HL-60 (cell line): ENCODE results near the gene MRGPRX2.

Experiments
- DNase-seq, 2 experiments: peaks; one replicate each; pipeline ENCODE4 v3.0.0-alpha.2; 2010 to 2020; ENCODE audit warnings: low read depth in 1 of 2, low spot score in 1 of 2
- H3K27ac ChIP-seq: fragments of 250-450 bp; sonication (Bioruptor Pico); replicated peaks from 2 replicates; pipeline ENCODE4 v1.5.1; 2020; ENCODE audit warnings: mild to moderate bottlenecking, moderate library complexity
- H3K27me3 ChIP-seq: fragments of 250-450 bp; sonication (Bioruptor Pico); 2 replicates; pipeline ENCODE4 v1.5.1; 2021; ENCODE audit warnings: mild to moderate bottlenecking, moderate library complexity; ENCODE audit not compliant: insufficient read depth, poor library complexity, severe bottlenecking
- H3K4me3 ChIP-seq: replicated peaks from 2 replicates; pipeline ENCODE4 v1.5.1; 2011; ENCODE audit warnings: mild to moderate bottlenecking, control low read depth, low read length; ENCODE audit not compliant: insufficient read depth
- GABPA ChIP-seq: IDR thresholded peaks from 2 replicates; pipeline ENCODE4 v1.6.1; 2012; ENCODE audit warnings: low read depth
- POLR2AphosphoS5 ChIP-seq: IDR thresholded peaks from 2 replicates; pipeline ENCODE4 v1.6.1; 2012; ENCODE audit warnings: low read depth
- SPI1 ChIP-seq: IDR thresholded peaks from 2 replicates; pipeline ENCODE4 v1.6.1; 2012; ENCODE audit warnings: low read depth, mild to moderate bottlenecking, borderline replicate concordance
- TF ChIP-seq, protein P1 (sequence below): IDR thresholded peaks from one replicate; pipeline ENCODE4 v1.5.1; 2011; ENCODE audit warnings: low read length, control low read depth, inconsistent platforms; ENCODE audit not compliant: insufficient read depth
- TF ChIP-seq, protein P2 (sequence below): IDR thresholded peaks from 2 replicates; pipeline ENCODE4 v1.6.1; 2012; ENCODE audit warnings: low read depth; ENCODE audit not compliant: insufficient replicate concordance

MRGPRX2 gene

DNA sequence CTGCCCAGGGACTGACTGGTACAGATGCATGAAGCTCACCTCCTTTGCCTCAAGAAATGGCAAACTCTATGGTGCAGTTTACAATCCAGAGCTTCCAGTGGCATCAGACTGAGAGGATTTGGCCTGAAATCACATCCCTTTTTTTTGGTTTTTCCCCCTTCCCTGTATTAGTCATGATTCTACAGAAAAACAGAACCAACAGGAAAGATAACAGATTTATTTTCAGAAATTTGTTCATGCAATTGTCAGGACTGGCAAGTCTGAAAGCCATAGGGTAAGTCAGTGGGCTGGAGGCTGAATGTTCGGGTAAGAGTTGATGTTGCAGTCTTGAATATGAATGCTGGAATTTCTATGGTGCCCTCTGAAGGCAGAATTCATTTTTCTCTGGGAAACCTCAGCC lies 44.5 kb upstream of the MRGPRX2 start:
- DNase-seq, result no peak
- no peak overlapping the region for H3K4me3 ChIP-seq
- TF ChIP-seq POLR2AphosphoS5, result no peak
- TF ChIP-seq, protein P1, sequence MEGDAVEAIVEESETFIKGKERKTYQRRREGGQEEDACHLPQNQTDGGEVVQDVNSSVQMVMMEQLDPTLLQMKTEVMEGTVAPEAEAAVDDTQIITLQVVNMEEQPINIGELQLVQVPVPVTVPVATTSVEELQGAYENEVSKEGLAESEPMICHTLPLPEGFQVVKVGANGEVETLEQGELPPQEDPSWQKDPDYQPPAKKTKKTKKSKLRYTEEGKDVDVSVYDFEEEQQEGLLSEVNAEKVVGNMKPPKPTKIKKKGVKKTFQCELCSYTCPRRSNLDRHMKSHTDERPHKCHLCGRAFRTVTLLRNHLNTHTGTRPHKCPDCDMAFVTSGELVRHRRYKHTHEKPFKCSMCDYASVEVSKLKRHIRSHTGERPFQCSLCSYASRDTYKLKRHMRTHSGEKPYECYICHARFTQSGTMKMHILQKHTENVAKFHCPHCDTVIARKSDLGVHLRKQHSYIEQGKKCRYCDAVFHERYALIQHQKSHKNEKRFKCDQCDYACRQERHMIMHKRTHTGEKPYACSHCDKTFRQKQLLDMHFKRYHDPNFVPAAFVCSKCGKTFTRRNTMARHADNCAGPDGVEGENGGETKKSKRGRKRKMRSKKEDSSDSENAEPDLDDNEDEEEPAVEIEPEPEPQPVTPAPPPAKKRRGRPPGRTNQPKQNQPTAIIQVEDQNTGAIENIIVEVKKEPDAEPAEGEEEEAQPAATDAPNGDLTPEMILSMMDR, result no peak
- no peak overlapping the region for H3K27ac ChIP-seq
- no peaks in the 10 kb centered on the region for H3K27me3 ChIP-seq

DNA sequence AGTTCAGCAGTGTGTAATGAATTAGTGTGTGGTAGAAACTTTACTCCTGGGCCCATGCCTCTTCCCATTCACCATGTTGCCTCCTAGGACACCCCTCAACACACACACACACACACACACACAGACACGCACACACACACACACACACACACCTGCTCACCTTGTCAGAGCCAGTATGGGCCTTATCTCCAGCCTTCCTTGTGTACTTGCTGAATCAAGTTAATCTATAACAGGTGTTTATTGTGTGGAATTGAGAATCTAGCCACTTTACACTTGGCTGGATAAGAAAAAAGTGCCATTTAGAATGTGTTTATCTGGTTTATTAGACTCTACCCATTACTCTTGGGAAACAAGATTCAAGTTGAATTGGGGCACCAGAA lies 42.0 kb upstream of the MRGPRX2 start:
- Histone ChIP-seq H3K27ac (no peak overlapping the region), H3K4me3 (no peak overlapping the region), H3K27me3 (no peaks in the 10 kb centered on the region)
- no peak for DNase-seq
- no peak for TF ChIP-seq GABPA
- TF ChIP-seq, protein P1, result no peak
- TF ChIP-seq, protein P2, sequence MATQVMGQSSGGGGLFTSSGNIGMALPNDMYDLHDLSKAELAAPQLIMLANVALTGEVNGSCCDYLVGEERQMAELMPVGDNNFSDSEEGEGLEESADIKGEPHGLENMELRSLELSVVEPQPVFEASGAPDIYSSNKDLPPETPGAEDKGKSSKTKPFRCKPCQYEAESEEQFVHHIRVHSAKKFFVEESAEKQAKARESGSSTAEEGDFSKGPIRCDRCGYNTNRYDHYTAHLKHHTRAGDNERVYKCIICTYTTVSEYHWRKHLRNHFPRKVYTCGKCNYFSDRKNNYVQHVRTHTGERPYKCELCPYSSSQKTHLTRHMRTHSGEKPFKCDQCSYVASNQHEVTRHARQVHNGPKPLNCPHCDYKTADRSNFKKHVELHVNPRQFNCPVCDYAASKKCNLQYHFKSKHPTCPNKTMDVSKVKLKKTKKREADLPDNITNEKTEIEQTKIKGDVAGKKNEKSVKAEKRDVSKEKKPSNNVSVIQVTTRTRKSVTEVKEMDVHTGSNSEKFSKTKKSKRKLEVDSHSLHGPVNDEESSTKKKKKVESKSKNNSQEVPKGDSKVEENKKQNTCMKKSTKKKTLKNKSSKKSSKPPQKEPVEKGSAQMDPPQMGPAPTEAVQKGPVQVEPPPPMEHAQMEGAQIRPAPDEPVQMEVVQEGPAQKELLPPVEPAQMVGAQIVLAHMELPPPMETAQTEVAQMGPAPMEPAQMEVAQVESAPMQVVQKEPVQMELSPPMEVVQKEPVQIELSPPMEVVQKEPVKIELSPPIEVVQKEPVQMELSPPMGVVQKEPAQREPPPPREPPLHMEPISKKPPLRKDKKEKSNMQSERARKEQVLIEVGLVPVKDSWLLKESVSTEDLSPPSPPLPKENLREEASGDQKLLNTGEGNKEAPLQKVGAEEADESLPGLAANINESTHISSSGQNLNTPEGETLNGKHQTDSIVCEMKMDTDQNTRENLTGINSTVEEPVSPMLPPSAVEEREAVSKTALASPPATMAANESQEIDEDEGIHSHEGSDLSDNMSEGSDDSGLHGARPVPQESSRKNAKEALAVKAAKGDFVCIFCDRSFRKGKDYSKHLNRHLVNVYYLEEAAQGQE, result no peak
- TF ChIP-seq SPI1, result no peak
- TF ChIP-seq POLR2AphosphoS5, result no peak

DNA sequence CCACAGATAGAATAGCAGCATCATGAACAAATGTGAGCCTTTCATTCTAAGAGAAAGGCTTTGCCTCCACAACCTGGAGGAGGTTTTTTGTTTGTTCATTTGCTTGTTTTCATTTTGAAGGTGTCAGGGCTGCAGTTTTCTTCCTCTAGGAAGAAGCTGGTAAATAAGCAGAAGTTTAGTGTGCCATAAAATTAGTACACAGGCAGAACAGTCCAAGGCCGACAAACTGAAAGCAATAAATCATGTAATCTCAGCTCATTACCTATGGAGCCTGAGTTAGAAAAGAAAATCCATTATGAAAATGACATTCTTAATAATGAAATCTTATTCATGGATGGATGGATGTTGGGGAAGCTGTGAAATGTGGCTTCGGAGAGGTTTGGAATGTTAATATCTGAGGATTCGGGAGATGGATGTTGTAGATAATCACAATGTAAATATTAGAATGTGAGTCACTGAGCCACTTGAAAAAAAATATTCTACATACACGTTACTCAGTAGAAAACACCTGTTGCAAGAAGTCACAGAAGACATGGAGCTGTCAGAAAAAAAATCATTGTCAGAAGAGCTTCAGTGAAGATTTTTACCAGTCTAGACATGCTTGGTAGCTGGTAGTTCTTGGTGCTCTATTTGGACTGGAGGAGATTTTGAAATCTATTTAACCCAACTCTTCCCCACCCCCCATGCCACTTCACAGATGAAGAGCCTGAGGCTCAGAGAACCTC lies 41.4 kb upstream of the MRGPRX2 start:
- H3K27ac ChIP-seq, result no peak overlapping the region
- no peak overlapping the region for H3K4me3 ChIP-seq
- no peak for DNase-seq
- no peaks in the 10 kb centered on the region for H3K27me3 ChIP-seq
- TF ChIP-seq POLR2AphosphoS5 (no peak), SPI1 (no peak)

DNA sequence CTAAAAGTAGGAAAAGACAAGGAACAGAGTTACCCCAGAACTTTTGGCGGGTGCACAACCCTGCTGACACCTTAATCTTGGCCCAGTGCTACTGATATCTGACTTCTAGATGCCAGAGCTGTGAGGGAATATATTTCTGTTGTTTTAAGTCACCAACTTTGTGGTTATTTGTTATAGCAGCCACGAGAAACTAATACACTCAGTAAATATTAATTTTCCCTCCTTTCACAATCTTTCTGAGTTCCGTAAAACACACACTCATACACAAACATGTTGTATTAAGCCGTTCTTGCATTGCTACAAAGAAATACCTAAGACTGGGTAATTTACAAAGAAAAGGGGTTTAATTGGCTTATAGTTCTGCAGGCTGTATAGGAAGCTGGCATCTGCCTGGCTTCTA lies 40.4 kb upstream of the MRGPRX2 start:
- Histone ChIP-seq H3K27ac (no peak overlapping the region), H3K4me3 (no peak overlapping the region), H3K27me3 (no peaks in the 10 kb centered on the region)
- TF ChIP-seq SPI1 (no peak), POLR2AphosphoS5 (no peak), GABPA (no peak)
- TF ChIP-seq, protein P2, result no peak
- TF ChIP-seq, protein P1, result no peak
- DNase-seq, result no peak
